GM12878 (cell line): ENCODE results near the gene ADGRV1. TPM values are rescaled to one million over a fixed set of nuclear protein-coding genes. Genes with fewer than 3 reads are reported as not detected.

Source experiments
- ATAC-seq: fragments of 200-7000 bp; cut with Tn5 transposase; 3 replicates; pipeline ENCODE4 v1.9.1; 2020; ENCODE audit warnings: mild to moderate bottlenecking, moderate library complexity
- BruUV-seq: library from RNA; stranded (reverse); fragments of 400-500 nt; replicated peaks from 2 replicates; lab custom pipeline; 2021; lab: Mats Ljungman, UMichigan
- CTCF ChIA-PET: fragments of 300-600 bp; sonication (Branson Sonifier 250); formaldehyde crosslinking; extraction: SDS; loops from one replicate; lab custom pipeline; 2021; ENCODE audit warnings: inconsistent platforms; lab: Yijun Ruan, JAX
- POLR2A ChIA-PET: fragments of 350-600 bp; formaldehyde crosslinking; extraction: SDS; loops from one replicate; lab custom pipeline; 2021; ENCODE audit warnings: inconsistent platforms; lab: Charles Lee
- RAD21 ChIA-PET: fragments of 300-600 bp; sonication (Branson Sonifier 250); formaldehyde crosslinking; loops from one replicate; lab custom pipeline; 2023; ENCODE audit warnings: antibody characterized with exemption; ENCODE audit not compliant: unreplicated experiment; lab: Charles Lee
- SMC1A ChIA-PET: fragments of 300-600 bp; sonication (Branson Sonifier 250); formaldehyde crosslinking; loops from one replicate; lab custom pipeline; 2023; ENCODE audit not compliant: unreplicated experiment, uncharacterized antibody; lab: Charles Lee
- DNase-seq: peaks from one replicate; pipeline ENCODE4 v3.0.0-alpha.2; 2011; ENCODE audit warnings: low read depth, low spot score
- FAIRE-seq: peaks from 3 replicates; lab custom pipeline; 2011; peaks lifted over from hg19 to GRCh38; lab: Jason Lieb, UNC
- H2AFZ ChIP-seq: 2 replicates; pipeline ENCODE4 v1.6.0; 2011; ENCODE audit warnings: low read depth, low read length, control low read depth; ENCODE audit not compliant: control insufficient read depth
- H3K27ac ChIP-seq: 2 replicates; pipeline ENCODE4 v1.5.1; 2011; ENCODE audit warnings: control low read depth; ENCODE audit not compliant: control insufficient read depth, insufficient read depth
- H3K27me3 ChIP-seq, 2 experiments: replicated peaks in 1 of 2; 2 replicates each; pipeline versions ENCODE4 v1.6.0 to v1.6.1; 2011; ENCODE audit warnings: low read length in 1 of 2; ENCODE audit not compliant: control insufficient read depth in 2 of 2, insufficient read depth in 2 of 2
- H3K36me3 ChIP-seq, 2 experiments: 2 replicates each; pipeline ENCODE4 v1.5.1; 2011; ENCODE audit warnings: low read length in 1 of 2; ENCODE audit not compliant: control insufficient read depth in 2 of 2, insufficient read depth in 2 of 2
- H3K4me1 ChIP-seq: 2 replicates; pipeline ENCODE4 v1.6.1; 2011; ENCODE audit warnings: mild to moderate bottlenecking, low read length, moderate library complexity, mixed read lengths; ENCODE audit not compliant: control insufficient read depth, insufficient read depth
- H3K4me2 ChIP-seq: 2 replicates; pipeline ENCODE4 v1.6.0; 2011; ENCODE audit warnings: control low read depth; ENCODE audit not compliant: control insufficient read depth, insufficient read depth
- H3K4me3 ChIP-seq: fragments of 200-600 bp; sonication (generic); 2 replicates; pipeline ENCODE4 v1.5.1; 2016
- H3K79me2 ChIP-seq: 2 replicates; pipeline ENCODE4 v1.6.0; 2011; ENCODE audit warnings: low read length; ENCODE audit not compliant: control insufficient read depth, insufficient read depth
- H3K9ac ChIP-seq: 2 replicates; pipeline ENCODE4 v1.8.0; 2011; ENCODE audit warnings: low read length, control low read depth, mixed read lengths; ENCODE audit not compliant: control insufficient read depth, insufficient read depth
- H3K9me3 ChIP-seq: replicated peaks from 3 replicates; pipeline ENCODE4 v1.5.1; 2011; ENCODE audit warnings: mild to moderate bottlenecking, low read length; ENCODE audit not compliant: control insufficient read depth, insufficient read depth
- H4K20me1 ChIP-seq: 2 replicates; pipeline ENCODE4 v1.6.0; 2011; ENCODE audit not compliant: control insufficient read depth, insufficient read depth
- BMI1 ChIP-seq: fragments of 450-650 bp; IDR thresholded peaks from 2 replicates; pipeline ENCODE4 v1.6.1; 2016; ENCODE audit warnings: mild to moderate bottlenecking, moderate library complexity, borderline replicate concordance
- BRCA1 ChIP-seq: IDR thresholded peaks from 2 replicates; pipeline ENCODE4 v1.6.1; 2011; ENCODE audit warnings: low read depth, low read length, improper control_type of control experiment
- MYC ChIP-seq: IDR thresholded peaks from 2 replicates; pipeline ENCODE4 v1.6.1; 2011; ENCODE audit warnings: mild to moderate bottlenecking, low read length, moderate library complexity, inconsistent platforms; ENCODE audit not compliant: insufficient read depth, insufficient replicate concordance, insufficient read length, severe bottlenecking
- NRF1 ChIP-seq: conservative IDR thresholded peaks from 2 replicates; pipeline ENCODE4 v1.6.1; 2011; ENCODE audit warnings: mild to moderate bottlenecking, low read depth, low read length, improper control_type of control experiment
- RAD51 ChIP-seq: fragments of 450-650 bp; IDR thresholded peaks from 2 replicates; pipeline ENCODE4 v1.6.1; 2016; ENCODE audit warnings: moderate library complexity, mild to moderate bottlenecking, inconsistent platforms
- STAT1 ChIP-seq: fragments of 450-650 bp; conservative IDR thresholded peaks from 2 replicates; pipeline ENCODE4 v1.6.1; 2014; ENCODE audit warnings: antibody characterized with exemption, mild to moderate bottlenecking
- TBL1XR1 ChIP-seq: IDR thresholded peaks from 2 replicates; pipeline ENCODE4 v1.6.1; 2012; ENCODE audit warnings: low read depth, low read length, improper control_type of control experiment
- ZBTB11 ChIP-seq: fragments of 450-650 bp; formaldehyde crosslinking; IDR thresholded peaks from 2 replicates; pipeline ENCODE4 v1.5.0; 2022; ENCODE audit warnings: mild to moderate bottlenecking, missing genetic modification characterization
- ZNF384 ChIP-seq: IDR thresholded peaks from 2 replicates; pipeline ENCODE4 v1.6.1; 2012; ENCODE audit warnings: low read depth, mild to moderate bottlenecking, low read length, improper control_type of control experiment, borderline replicate concordance
- WGBS: methylation state at CpG from one replicate; pipeline ENCODE4 v1.1.6; 2016; ENCODE audit warnings: low lambda C conversion rate; ENCODE audit not compliant: insufficient replicate concordance, insufficient coverage; ENCODE audit errors: missing lambda C conversion rate; 5-methylcytosine and 5-hydroxymethylcytosine counted together
- in situ Hi-C: fragments of 300-500 bp; cut with MboI; formaldehyde crosslinking; loops from 9 replicates; pipeline ENCODE4 v1.14.3; 2018; ENCODE audit warnings: mixed read lengths
- intact Hi-C: fragments of 100-400 bp; cut with micrococcal nuclease; formaldehyde crosslinking; loops from one replicate; pipeline ENCODE4 v1.14.2; 2022; ENCODE audit not compliant: unreplicated experiment
- polyA plus RNA-seq, 11 experiments: library from polyadenylated mRNA; depleted of rRNA in 4 of 11; unstranded in 6 of 11; stranded (reverse) in 5 of 11; fragments of >200 nt; fragmentation: Nextera tagmentation in 4 of 11; fragmentation: Illumina TruSeq in 1 of 11; extraction: Ambion mirVana in 4 of 11; extraction: Trizol in 1 of 11; gene quantifications; 1 replicate in 1 of 11; 2 replicates in 10 of 11; pipeline versions ENCODE4 v1.2.1 to v1.2.3, GENCODE V29; 2011 to 2016; ENCODE audit warnings: inconsistent platforms in 2 of 11, missing spikeins in 2 of 11, low read depth in 1 of 11
- total RNA-seq, 4 experiments: library from RNA; depleted of rRNA in 3 of 4; stranded (reverse); fragments of >200 nt in 3 of 4; fragmentation: Illumina TruSeq in 1 of 4; extraction: Trizol in 1 of 4; gene quantifications; 2 replicates each; pipeline versions ENCODE4 v1.2.1 to v1.2.3, GENCODE V29; 2013 to 2021

The ADGRV1 gene
- total and polyA plus RNA-seq, 10 of the 15 experiments (the other 5 are each of a cell fraction or from before 2014, with no cell fraction given), result 0.04 to 8.1 (median 0.16) TPM; not detected in 1

GRCh38 chr5:91119217-91119616, 560.6 kb downstream of the ADGRV1 start:
- in situ Hi-C loops, result no loop called here
- TF ChIP-seq BRCA1 (no peak), ZNF384 (no peak), TBL1XR1 (no peak), MYC (no peak)
- TF ChIP-seq, all 136 proteins: peak for 0

GRCh38 chr5:91119981-91120850, 561.6 kb downstream of the ADGRV1 start:
- DNase-seq (no peak), ATAC-seq (no peak), FAIRE-seq (no peak)
- intact Hi-C loops, result no loop called here
- Histone ChIP-seq H3K4me3 (no peak overlapping the region), H3K36me3 (no peaks in the 10 kb centered on the region), H3K27ac (no peak overlapping the region), H3K4me2 (no peak overlapping the region), H3K9ac (no peak overlapping the region), H3K4me1 (no peaks in the 10 kb centered on the region), H2AFZ (no peak overlapping the region), H4K20me1 (no peaks in the 10 kb centered on the region), H3K79me2 (no peaks in the 10 kb centered on the region), H3K27me3 (no peaks in the 10 kb centered on the region), H3K9me3 (no peaks in the 10 kb centered on the region)
- in situ Hi-C loops, result no loop called here
- ChIA-PET CTCF (interaction anchor here (0.6 to 1.5 kb wide), 3 partner anchors 26 to 415 kb away, joined by 3 to 6 read pairs (median 3); no protein-coding TSS in a partner anchor), SMC1A (interaction anchor here (0.5 to 1.2 kb wide), 5 partner anchors 13 to 280 kb away, joined by 3 to 4 read pairs (median 3); no protein-coding TSS in a partner anchor), RAD21 (interaction anchor here (1.7 kb wide), 1 partner anchor 265 kb away, joined by 6 read pairs; no protein-coding TSS in a partner anchor), POLR2A (no interaction called here)
- WGBS, result 87% methylated on average over 6 of the region's 6 CpGs
- BruUV-seq, result no TSS peak
- TF ChIP-seq RAD51 (no peak), STAT1 (no peak), BMI1 (no peak), ZBTB11 (CRISPR knock-in tag) (no peak), NRF1 (no peak)

More at GRCh38 chr5:91119217-91119616, 560.6 kb downstream of the ADGRV1 start:
- intact Hi-C loops, result no loop called here
- Histone ChIP-seq H3K9me3 (no peaks in the 10 kb centered on the region), H3K79me2 (no peaks in the 10 kb centered on the region), H3K4me1 (no peaks in the 10 kb centered on the region), H3K27me3 (no peaks in the 10 kb centered on the region), H3K4me2 (no peak overlapping the region), H3K4me3 (no peak overlapping the region), H4K20me1 (no peaks in the 10 kb centered on the region), H3K9ac (no peak overlapping the region), H3K36me3 (no peaks in the 10 kb centered on the region), H3K27ac (no peak overlapping the region), H2AFZ (no peak overlapping the region)
- CTCF ChIA-PET, result interaction anchor here (1.2 kb wide), 1 partner anchor 25 kb away, joined by 3 read pairs; no protein-coding TSS in a partner anchor
- DNase-seq (no peak), ATAC-seq (no peak), FAIRE-seq (no peak)
- no TSS peak for BruUV-seq
- 33% methylated on average over 4 of the region's 4 CpGs for WGBS
- RAD21 ChIA-PET, result interaction anchor here (1.7 kb wide), 1 partner anchor 266 kb away, joined by 6 read pairs; no protein-coding TSS in a partner anchor
- SMC1A ChIA-PET, result interaction anchor here (1.0 kb wide), 1 partner anchor 266 kb away, joined by 3 read pairs; no protein-coding TSS in a partner anchor
- POLR2A ChIA-PET, result no interaction called here
